NCI-H1417 (cell line): ENCODE measurements around the gene PSMB2.
A peak's percentile ranks its signal among the peaks of the same experiment; 100 is the strongest.

Experiments used
- DNase-seq, 3 experiments: peaks; one replicate each; lab custom pipeline; 2025; lab: John Stamatoyannopoulos, UW

Gene PSMB2

GRCh38 chr1:35642471-35642955 lies 1.2 kb upstream of the PSMB2 start:
- DNase-seq: peak in 1 of 3 experiments; percentile 10

GRCh38 chr1:35640380-35641232 lies 720 bp downstream of the PSMB2 start:
- no peak for DNase-seq

GRCh38 chr1:35637401-35637809 lies 3.9 kb downstream of the PSMB2 start:
- DNase-seq: peak in 1 of 3 experiments; percentile 10

- no peak for DNase-seq
Observed at GRCh38 chr1:35633547-35633946, 7.8 kb downstream of the PSMB2 start.

- DNase-seq: no peak
Observed at GRCh38 chr1:35631396-35631795, 9.9 kb downstream of the PSMB2 start.

- DNase-seq: peak in 2 of 3 experiments; percentile 39 to 68
Observed at GRCh38 chr1:35629051-35629450, 12.3 kb downstream of the PSMB2 start.

- DNase-seq: no peak
Observed at GRCh38 chr1:35623832-35624231, 17.5 kb downstream of the PSMB2 start.

GRCh38 chr1:35622510-35623178 lies 18.7 kb downstream of the PSMB2 start:
- DNase-seq: peak in 2 of 3 experiments; percentile 46 to 65

- no peak for DNase-seq
Observed at GRCh38 chr1:35619237-35620121, 21.8 kb downstream of the PSMB2 start.

- DNase-seq: no peak
Observed at GRCh38 chr1:35615440-35615839, 25.9 kb downstream of the PSMB2 start.

- no peak for DNase-seq
Observed at GRCh38 chr1:35611655-35612054, 29.7 kb downstream of the PSMB2 start.

- DNase-seq: no peak
Observed at GRCh38 chr1:35605867-35606182, 35.5 kb downstream of the PSMB2 start.

GRCh38 chr1:35605071-35605866 lies 36.1 kb downstream of the PSMB2 start:
- DNase-seq: no peak

- DNase-seq: no peak
Observed at GRCh38 chr1:35603941-35604340, 37.4 kb downstream of the PSMB2 start.

GRCh38 chr1:35603468-35603867 lies 37.9 kb downstream of the PSMB2 start:
- DNase-seq: no peak

- DNase-seq: peak in 2 of 3 experiments; percentile 14 to 70
Observed at GRCh38 chr1:35600593-35600992, 40.7 kb downstream of the PSMB2 start.

- no peak for DNase-seq
Observed at GRCh38 chr1:35599411-35599810, 41.9 kb downstream of the PSMB2 start.

- DNase-seq: peak in 2 of 3 experiments; percentile 24 to 66
Observed at GRCh38 chr1:35598895-35599294, 42.4 kb downstream of the PSMB2 start.

- no peak for DNase-seq
Observed at GRCh38 chr1:35597870-35598269, 43.5 kb downstream of the PSMB2 start.

- no peak for DNase-seq
Observed at GRCh38 chr1:35595684-35596083, 45.6 kb downstream of the PSMB2 start.

GRCh38 chr1:35594005-35594760 lies 47.1 kb downstream of the PSMB2 start:
- no peak for DNase-seq
